COLO668 (cell line): ENCODE results near the gene CELA1.
A peak's percentile ranks its signal among the peaks of the same experiment; 100 is the strongest.

Source experiments
- DNase-seq: peaks from one replicate; lab custom pipeline; 2025; ENCODE audit not compliant: unreplicated experiment; lab: John Stamatoyannopoulos, UW

Gene CELA1

GRCh38 chr12:51346581-51346980 lies at the start of gene CELA1:
Gene CELA1, minus strand, starts transcription at chr12:51346679. Its CDS starts 41 bp downstream, at chr12:51346638.
- DNase-seq, result no peak

GRCh38 chr12:51395283-51396230 lies 49.1 kb upstream of the CELA1 start:
- DNase-seq, result no peak

GRCh38 chr12:51393676-51394545 lies 47.4 kb upstream of the CELA1 start:
- no peak for DNase-seq

GRCh38 chr12:51392556-51393237 lies 46.2 kb upstream of the CELA1 start:
- DNase-seq, result peak; percentile 3

- peak; percentile 71 for DNase-seq
Measured at GRCh38 chr12:51391283-51392123, 45.0 kb upstream of the CELA1 start, which contains the start of gene GALNT6. Gene GALNT6, minus strand, starts transcription at chr12:51391406. Its CDS starts 11,625 bp downstream, at chr12:51379781.

- no peak for DNase-seq
Measured at GRCh38 chr12:51390891-51391282, 44.4 kb upstream of the CELA1 start.

GRCh38 chr12:51390457-51390856 lies 44.0 kb upstream of the CELA1 start:
- no peak for DNase-seq

GRCh38 chr12:51389302-51389999 lies 43.0 kb upstream of the CELA1 start:
- no peak for DNase-seq

- no peak for DNase-seq
Measured at GRCh38 chr12:51388846-51389245, 42.4 kb upstream of the CELA1 start.

GRCh38 chr12:51388069-51388799 lies 41.8 kb upstream of the CELA1 start:
- DNase-seq, result no peak

- no peak for DNase-seq
Measured at GRCh38 chr12:51386351-51386750, 39.9 kb upstream of the CELA1 start.

GRCh38 chr12:51383269-51383905 lies 36.9 kb upstream of the CELA1 start:
- no peak for DNase-seq

GRCh38 chr12:51382173-51382572 lies 35.7 kb upstream of the CELA1 start:
- no peak for DNase-seq

GRCh38 chr12:51381226-51382079 lies 35.0 kb upstream of the CELA1 start:
- no peak for DNase-seq

GRCh38 chr12:51379571-51379970 lies 33.1 kb upstream of the CELA1 start:
- DNase-seq, result no peak

GRCh38 chr12:51378749-51379148 lies 32.3 kb upstream of the CELA1 start:
- no peak for DNase-seq
